GM03348 (cell line): Measurements from ENCODE around the gene ORC6.
"Not testable (repeated sequence)": the region's sequence is repeated elsewhere in the genome, so short reads cannot be mapped to it uniquely, and the experiment has no call there.

ENCODE experiments used
- DNase-seq: peaks from one replicate; pipeline ENCODE4 v3.0.0; 2012; ENCODE audit warnings: low spot score

ORC6 gene, protein sequence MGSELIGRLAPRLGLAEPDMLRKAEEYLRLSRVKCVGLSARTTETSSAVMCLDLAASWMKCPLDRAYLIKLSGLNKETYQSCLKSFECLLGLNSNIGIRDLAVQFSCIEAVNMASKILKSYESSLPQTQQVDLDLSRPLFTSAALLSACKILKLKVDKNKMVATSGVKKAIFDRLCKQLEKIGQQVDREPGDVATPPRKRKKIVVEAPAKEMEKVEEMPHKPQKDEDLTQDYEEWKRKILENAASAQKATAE

DNA sequence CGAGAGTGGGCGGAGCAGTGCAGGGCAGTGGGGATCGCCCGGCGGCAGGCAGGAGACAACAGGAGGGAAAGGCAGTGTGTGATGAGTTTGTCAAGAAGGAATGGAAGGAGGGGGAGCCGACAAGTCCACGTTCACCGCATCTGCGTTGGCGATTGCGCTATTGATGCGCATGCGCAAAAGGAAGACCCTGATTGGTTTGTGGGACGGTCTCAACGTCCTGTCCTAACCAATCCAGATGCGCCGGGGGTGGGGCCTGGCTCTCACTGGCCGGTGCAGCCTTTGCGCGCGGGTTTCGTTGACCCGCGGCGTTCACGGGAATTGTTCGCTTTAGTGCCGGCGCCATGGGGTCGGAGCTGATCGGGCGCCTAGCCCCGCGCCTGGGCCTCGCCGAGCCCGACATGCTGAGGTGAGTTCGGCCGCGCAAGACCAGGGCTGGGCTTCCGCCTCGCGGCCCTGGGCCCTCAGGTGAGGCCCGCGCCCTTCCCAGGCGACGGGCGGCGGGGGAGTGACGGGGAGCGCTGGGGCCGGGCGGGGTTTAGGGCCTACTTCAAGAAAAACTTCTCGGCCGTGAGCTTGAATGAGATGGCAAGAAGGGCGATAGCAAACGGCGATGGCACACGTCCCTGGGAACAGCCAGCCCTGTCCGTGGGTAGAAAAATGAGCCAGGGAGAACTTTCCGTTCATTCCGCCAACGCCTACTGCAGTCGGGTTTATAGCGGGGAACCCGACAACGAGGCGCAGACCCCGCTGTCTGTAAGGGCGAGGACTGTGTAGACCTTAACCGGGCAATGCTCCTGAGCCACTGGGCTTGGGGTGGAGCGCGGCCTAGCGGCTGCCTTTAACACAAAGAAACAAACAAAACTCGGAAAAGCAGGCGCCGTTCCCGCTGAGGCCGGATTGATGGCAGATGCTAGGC is at the start of gene ORC6:
TSS of gene ORC6 (plus strand) at position 295 of the 916 bp plus-strand sequence. CDS start at position 342, 47 bp downstream.
- DNase-seq = peak; percentile 99

GRCh38 chr16:46648656-46649055 is 40.8 kb upstream of the ORC6 start:
- DNase-seq = no peak

GRCh38 chr16:46649588-46650253 is 39.7 kb upstream of the ORC6 start:
- no peak for DNase-seq

GRCh38 chr16:46650254-46650623 is 39.2 kb upstream of the ORC6 start:
- peak; percentile 40 for DNase-seq

DNA sequence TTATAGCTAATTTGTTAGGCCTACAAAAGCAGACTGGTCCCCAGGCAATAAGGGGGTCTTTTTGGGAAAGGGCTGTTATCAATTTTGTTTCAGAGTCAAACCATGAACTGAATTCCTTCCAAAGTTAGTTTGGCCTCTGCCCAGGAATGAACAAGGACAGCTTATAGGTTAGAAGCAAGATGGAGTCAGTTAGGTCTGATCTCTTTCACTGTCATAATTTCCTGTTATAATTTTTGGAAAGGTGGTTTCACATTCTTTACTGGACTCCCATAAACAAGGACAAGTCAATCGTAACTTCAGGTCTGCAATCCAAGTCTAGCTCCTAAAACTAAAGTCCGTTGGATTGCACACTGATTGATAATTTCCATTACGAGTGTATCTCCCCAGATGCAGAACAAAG is 38.2 kb upstream of the ORC6 start:
- no peak for DNase-seq

DNA sequence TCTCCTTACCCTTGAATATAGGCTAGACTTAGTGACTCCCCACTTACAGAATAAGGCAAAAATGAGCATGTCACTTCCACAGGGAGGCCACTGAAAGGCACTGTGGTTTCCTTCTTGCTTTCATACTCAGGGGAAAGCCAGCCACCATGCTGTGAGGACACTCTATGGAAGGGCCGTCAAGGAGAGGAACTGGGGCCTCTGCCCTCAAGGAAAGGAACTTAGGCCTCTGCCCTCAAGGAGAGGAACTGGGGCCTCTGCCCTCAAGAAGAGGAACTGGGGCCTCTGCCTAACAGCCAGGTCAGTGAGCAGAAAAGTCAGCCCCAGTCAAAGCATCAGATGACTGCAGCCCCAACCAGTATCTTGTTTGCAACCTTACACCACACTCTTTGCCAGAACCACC is 30.5 kb upstream of the ORC6 start:
- DNase-seq = no peak

- DNase-seq = no peak
Measured at GRCh38 chr16:46662123-46662522, 27.3 kb upstream of the ORC6 start.

DNA sequence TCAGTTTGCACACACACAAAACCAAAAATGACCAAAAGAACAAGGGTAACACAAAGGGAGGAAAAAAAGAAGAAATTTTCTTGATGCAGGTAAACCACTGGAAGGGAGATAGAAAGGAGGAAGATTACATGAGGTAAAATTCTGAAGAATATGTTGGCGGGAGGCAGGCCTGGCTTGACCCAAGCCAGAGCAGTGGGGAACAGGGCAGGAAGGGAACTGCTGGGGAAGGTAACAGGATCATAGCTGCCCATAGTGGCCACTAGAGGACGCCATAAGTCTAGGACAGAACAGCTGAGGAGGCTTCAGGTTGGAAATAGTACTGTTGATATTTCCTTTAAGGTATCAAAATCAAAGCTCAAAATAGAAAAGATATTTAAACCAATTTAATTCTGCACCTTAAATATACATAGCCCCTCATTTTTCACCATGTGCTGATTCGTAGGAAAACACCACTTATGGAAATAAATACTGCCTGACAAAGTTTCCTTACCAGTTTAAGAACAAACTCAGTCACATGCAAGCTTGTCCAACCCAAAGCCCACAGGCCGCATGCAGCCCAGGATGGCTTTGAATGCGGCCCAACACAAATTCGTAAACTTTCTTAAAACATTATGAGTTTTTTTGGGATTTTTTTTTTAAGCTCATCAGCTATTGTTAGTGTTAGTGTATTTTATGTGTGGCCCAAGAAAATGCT is 16.0 kb upstream of the ORC6 start:
- DNase-seq = peak; percentile 73

GRCh38 chr16:46677943-46678342 is 11.5 kb upstream of the ORC6 start:
- not testable (repeated sequence) for DNase-seq

- not testable (repeated sequence) for DNase-seq
Measured at GRCh38 chr16:46681867-46682266, 7.6 kb upstream of the ORC6 start.

- no peak for DNase-seq
Measured at GRCh38 chr16:46686815-46687473, 2.5 kb upstream of the ORC6 start.

GRCh38 chr16:46687486-46687885 is 2.0 kb upstream of the ORC6 start:
- no peak for DNase-seq

DNA sequence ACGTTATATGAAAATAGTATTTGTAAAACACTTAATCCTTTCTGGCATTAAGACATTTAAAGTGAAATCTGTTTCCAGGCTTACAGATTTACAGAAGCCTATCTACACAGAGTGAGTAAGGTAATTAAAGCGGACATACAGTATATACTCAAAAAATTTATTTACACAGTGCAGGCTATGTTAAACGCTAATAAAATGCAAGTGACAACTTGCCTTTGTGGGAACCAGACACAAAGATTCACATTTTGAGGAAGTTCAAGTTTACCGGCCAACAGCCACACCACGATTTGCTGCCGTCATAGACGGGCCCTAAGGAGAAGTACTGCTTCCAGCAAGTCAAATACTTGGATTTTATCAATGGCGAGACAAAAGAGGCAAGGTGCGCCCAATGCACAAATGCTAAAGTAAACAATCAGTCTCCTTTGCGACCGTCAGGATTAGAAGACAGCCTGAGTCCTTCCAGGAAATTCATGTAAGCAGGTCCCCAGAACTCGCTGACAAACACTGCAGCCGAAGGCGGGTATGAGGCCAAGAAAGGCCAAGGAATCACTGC is 1.3 kb upstream of the ORC6 start:
- DNase-seq = no peak

GRCh38 chr16:46688654-46689364 is 650 bp upstream of the ORC6 start, which contains the start of gene VPS35:
VPS35 (minus strand) TSS chr16:46689178; CDS start chr16:46689133, 45 bp downstream.
- DNase-seq = peak; percentile 98

DNA sequence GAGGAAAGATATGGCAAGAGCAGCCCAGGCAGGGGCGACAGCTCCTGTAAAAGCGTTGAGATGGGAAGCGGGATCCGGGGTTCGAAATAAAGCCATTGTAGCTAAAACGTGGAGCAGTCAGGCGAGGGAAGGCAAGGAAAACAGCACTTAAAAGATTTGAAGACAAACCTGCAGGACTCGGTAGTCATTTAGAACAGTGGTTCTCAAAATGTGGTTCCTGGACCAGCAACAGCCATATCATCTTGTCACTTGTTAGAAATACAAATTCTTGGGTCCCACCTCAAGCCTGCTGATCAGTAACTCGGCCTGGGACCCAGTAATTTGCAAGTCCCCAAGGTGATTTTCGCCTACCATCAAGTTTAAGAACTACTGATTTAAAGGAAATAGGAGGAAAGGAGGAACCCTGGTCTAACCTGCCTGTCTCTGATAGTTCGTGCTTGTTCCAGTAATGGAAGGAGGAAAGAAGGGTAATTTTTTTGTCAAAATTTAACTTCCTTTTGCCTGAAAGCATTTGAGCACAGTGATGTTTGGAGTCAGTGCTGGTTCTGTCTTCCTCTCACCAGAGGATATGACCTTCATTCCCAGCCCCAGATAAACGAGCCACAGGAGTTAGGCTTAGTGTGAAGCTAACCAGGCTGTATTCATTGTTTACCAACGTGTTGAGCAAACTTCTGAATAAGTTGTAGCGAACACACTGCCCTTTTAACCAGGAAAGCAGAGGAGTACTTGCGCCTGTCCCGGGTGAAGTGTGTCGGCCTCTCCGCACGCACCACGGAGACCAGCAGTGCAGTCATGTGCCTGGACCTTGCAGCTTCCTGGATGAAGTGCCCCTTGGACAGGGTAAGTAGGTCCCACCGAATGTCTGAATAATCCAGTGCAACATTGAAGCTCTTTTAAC is 1.1 kb downstream of the ORC6 start:
- peak; percentile 11 for DNase-seq

- DNase-seq = no peak
Measured at GRCh38 chr16:46691726-46692125, 2.3 kb downstream of the ORC6 start.

- no peak for DNase-seq
Measured at GRCh38 chr16:46693598-46693997, 4.1 kb downstream of the ORC6 start.

DNA sequence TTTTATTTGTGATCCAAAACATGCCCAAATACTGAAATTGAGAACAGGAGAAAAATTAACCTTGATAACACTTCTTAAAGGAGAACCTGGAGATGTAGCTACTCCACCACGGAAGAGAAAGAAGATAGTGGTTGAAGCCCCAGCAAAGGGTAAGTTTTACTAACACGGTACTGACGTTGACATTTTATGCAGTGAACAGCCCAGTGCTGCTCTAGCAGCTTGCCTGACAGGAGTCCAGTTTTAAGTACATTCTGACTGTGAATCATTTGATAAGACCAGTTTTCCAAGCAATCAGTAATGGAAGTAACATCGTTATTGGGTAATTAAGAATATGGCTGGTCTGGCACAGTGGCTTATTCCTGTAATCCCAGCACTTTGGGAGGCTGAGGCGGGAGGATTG is 6.5 kb downstream of the ORC6 start:
- DNase-seq = no peak

- DNase-seq = no peak
Measured at GRCh38 chr16:46696957-46697356, 7.5 kb downstream of the ORC6 start.

DNA sequence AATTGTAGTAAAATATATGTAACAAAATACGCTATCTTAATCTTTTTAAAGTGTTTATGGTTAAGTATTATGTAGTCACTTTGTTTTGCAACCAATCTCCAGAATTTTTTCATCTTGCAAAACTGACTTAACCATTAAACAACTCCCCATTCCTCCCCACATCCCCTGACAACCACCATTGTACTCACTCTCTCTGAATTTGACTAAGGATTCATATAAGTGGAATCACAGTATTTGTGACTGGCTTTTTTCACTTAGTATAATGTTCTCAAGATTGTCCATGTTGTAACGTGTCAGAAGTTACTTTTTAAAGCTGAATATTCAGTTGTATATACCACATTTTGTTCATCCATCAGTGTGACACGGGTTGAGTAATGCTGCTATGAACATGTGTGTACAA is 10.6 kb downstream of the ORC6 start:
- no peak for DNase-seq
